Esophagus muscularis mucosa (tissue), 4 donors: ENCODE measurements around the gene VAV1. TPM values are rescaled to one million over a fixed set of nuclear protein-coding genes. Genes with fewer than 3 reads are reported as not detected.

ENCODE experiments used
- DNase-seq: peaks from one replicate; pipeline ENCODE4 v3.0.0-alpha.2; 2017; ENCODE audit errors: extremely low spot score
- H3K27ac ChIP-seq, 4 donors: fragments of 200-600 bp; sonication (generic); replicated peaks in 1 of 4; 1 replicate in 3 of 4; 2 replicates in 1 of 4; pipeline ENCODE4 v1.5.1; 2016 to 2019; ENCODE audit warnings: mild to moderate bottlenecking in 1 of 4
- H3K27me3 ChIP-seq, 4 donors: fragments of 200-600 bp; sonication (generic); one replicate each; pipeline versions ENCODE4 v1.5.1 to v1.6.0; 2016 to 2019
- H3K36me3 ChIP-seq, 4 donors: fragments of 200-600 bp; sonication (generic); one replicate each; pipeline ENCODE4 v1.5.1; 2016 to 2019
- H3K4me1 ChIP-seq, 4 donors: fragments of 200-600 bp; sonication (generic); one replicate each; pipeline ENCODE4 v1.5.1; 2016 to 2019
- H3K4me3 ChIP-seq, 4 donors: fragments of 200-600 bp; sonication (generic); 1 replicate in 2 of 4; 2 replicates in 2 of 4; pipeline ENCODE4 v1.5.1; 2016 to 2019; ENCODE audit warnings: mild to moderate bottlenecking in 4 of 4, moderate library complexity in 1 of 4
- H3K9me3 ChIP-seq, 4 donors: fragments of 200-600 bp; sonication (generic); 1 replicate in 3 of 4; 2 replicates in 1 of 4; pipeline ENCODE4 v1.5.1; 2016 to 2019
- CTCF ChIP-seq, 3 experiments: fragments of 200-600 bp in 2 of 3; fragments of 450-650 bp in 1 of 3; sonication (generic) in 2 of 3; IDR thresholded peaks; one replicate each; pipeline ENCODE4 v1.5.1; 2017 to 2019; ENCODE audit warnings: antibody characterized with exemption in 3 of 3, mild to moderate bottlenecking in 2 of 3, moderate library complexity in 1 of 3
- EP300 ChIP-seq: sonication (generic); formaldehyde crosslinking; IDR thresholded peaks from one replicate; pipeline ENCODE4 v1.6.1; 2017; ENCODE audit warnings: antibody characterized with exemption
- POLR2A ChIP-seq: fragments of 450-650 bp; IDR thresholded peaks from one replicate; pipeline ENCODE4 v1.6.1; 2017; ENCODE audit warnings: antibody characterized with exemption, moderate library complexity, mild to moderate bottlenecking, low read depth
- POLR2AphosphoS5 ChIP-seq, 2 donors: sonication (generic); formaldehyde crosslinking; IDR thresholded peaks; one replicate each; pipeline ENCODE4 v1.6.1; 2017; ENCODE audit warnings: antibody characterized with exemption in 2 of 2
- WGBS: methylation state at CpG from one replicate; pipeline ENCODE4 v1.1.5; 2018; 5-methylcytosine and 5-hydroxymethylcytosine counted together
- intact Hi-C: fragments of 100-400 bp; cut with DNase I; formaldehyde crosslinking; loops from one replicate; pipeline ENCODE4 v1.15.1; 2023
- total RNA-seq, 4 donors: library from RNA; depleted of rRNA; stranded (reverse); fragments of >200 nt; gene quantifications; one replicate each; pipeline versions ENCODE4 v1.1.0 to v1.2.1, GENCODE V29; 2016

VAV1 gene
- total RNA-seq, 4 donors from 2014 or later: 2.9 to 8.0 (median 4.1) TPM

GRCh38 chr19:6877766-6878165 lies 105.3 kb downstream of the VAV1 start:
- no peak for DNase-seq
- Histone ChIP-seq H3K9me3 (peaks cover 0 to 12% (median 11%) of the 10 kb centered on the region in 4 donors), H3K27ac (no peak overlapping the region), H3K4me1 (no peaks in the 10 kb centered on the region), H3K36me3 (no peaks in the 10 kb centered on the region), H3K4me3 (no peak overlapping the region), H3K27me3 (peaks cover 0 to 44% (median 0%) of the 10 kb centered on the region in 4 donors)
- intact Hi-C loops: no loop called here
- WGBS: 84% methylated on average over 4 of the region's 4 CpGs
- TF ChIP-seq POLR2A: no peak

- H3K9me3 ChIP-seq: peaks cover 0 to 23% (median 11%) of the 10 kb centered on the region in 4 donors
- H3K27ac ChIP-seq: no peak overlapping the region
- H3K4me3 ChIP-seq: no peak overlapping the region
- no peaks in the 10 kb centered on the region for H3K36me3 ChIP-seq
- TF ChIP-seq CTCF (IDR thresholded peaks at IDR 0.05) (no peak), POLR2AphosphoS5 (IDR thresholded peaks at IDR 0.05) (no peak), EP300 (no peak), POLR2A (no peak)
- intact Hi-C loops: no loop called here
- 82% methylated on average over 7 of the region's 7 CpGs for WGBS
- peaks cover 0 to 28% (median 0%) of the 10 kb centered on the region in 4 donors for H3K27me3 ChIP-seq
- DNase-seq: no peak
- no peaks in the 10 kb centered on the region for H3K4me1 ChIP-seq
These were observed 113.9 kb downstream of the VAV1 start for GRCh38 chr19:6886277-6886897.

- H3K27ac ChIP-seq: no peak within 1 kb of the TSS
- H3K4me3 ChIP-seq: no peak within 1 kb of the TSS
- no peaks in the 10 kb centered on the region for H3K4me1 ChIP-seq
- peaks cover 0 to 23% (median 11%) of the 10 kb centered on the region in 4 donors for H3K9me3 ChIP-seq
- intact Hi-C loops: no loop called here
- no peaks in the 10 kb centered on the region for H3K36me3 ChIP-seq
- no peak for TF ChIP-seq POLR2A
- TF ChIP-seq POLR2AphosphoS5 (IDR thresholded peaks at IDR 0.05): no peak
- TF ChIP-seq CTCF (IDR thresholded peaks at IDR 0.05): no peak
- TF ChIP-seq EP300: no peak
- 57% methylated on average over 4 of the region's 4 CpGs for WGBS
- H3K27me3 ChIP-seq: peaks cover 0 to 25% (median 0%) of the 10 kb centered on the region in 4 donors
- DNase-seq: no peak
These were observed 114.8 kb downstream of the VAV1 start, which contains the start of gene ADGRE1 for GRCh38 chr19:6887316-6887715. Gene ADGRE1, plus strand, starts transcription at chr19:6887579. Its CDS starts 30 bp downstream, at chr19:6887609.

- WGBS: 96% methylated on average over 2 of the region's 2 CpGs
- TF ChIP-seq POLR2AphosphoS5 (IDR thresholded peaks at IDR 0.05) (no peak), EP300 (no peak), POLR2A (no peak)
These were observed 116.5 kb downstream of the VAV1 start for GRCh38 chr19:6888967-6889366.

GRCh38 chr19:6890401-6890913 lies 117.9 kb downstream of the VAV1 start:
- peaks cover 0 to 28% (median 15%) of the 10 kb centered on the region in 4 donors for H3K9me3 ChIP-seq
- H3K4me1 ChIP-seq: no peaks in the 10 kb centered on the region
- WGBS: 55% methylated on average over 3 of the region's 3 CpGs
- H3K4me3 ChIP-seq: no peak overlapping the region
- H3K36me3 ChIP-seq: no peaks in the 10 kb centered on the region
- no peak for TF ChIP-seq POLR2A
- TF ChIP-seq CTCF (IDR thresholded peaks at IDR 0.05): no peak
- no peak for TF ChIP-seq POLR2AphosphoS5 (IDR thresholded peaks at IDR 0.05)
- intact Hi-C loops: no loop called here
- DNase-seq: no peak
- H3K27me3 ChIP-seq: peaks cover 0 to 38% (median 0%) of the 10 kb centered on the region in 4 donors
- no peak overlapping the region for H3K27ac ChIP-seq

More at GRCh38 chr19:6888967-6889366, 116.5 kb downstream of the VAV1 start:
- intact Hi-C loops: no loop called here
- Histone ChIP-seq H3K4me1 (no peaks in the 10 kb centered on the region), H3K9me3 (peaks cover 0 to 23% (median 11%) of the 10 kb centered on the region in 4 donors), H3K27ac (no peak overlapping the region), H3K27me3 (peaks cover 0 to 29% (median 0%) of the 10 kb centered on the region in 4 donors), H3K4me3 (no peak overlapping the region), H3K36me3 (no peaks in the 10 kb centered on the region)
- DNase-seq: no peak
